Stimulated activated CD8-positive, alpha-beta memory T cell treated with anti-CD3 and anti-CD28 coated beads, Interleukin-2, amount 100 ng/mL, for 48 hours (primary cell): ENCODE results near the gene TMEM74B.
"Not testable (repeated sequence)": the region's sequence is repeated elsewhere in the genome, so short reads cannot be mapped to it uniquely, and the experiment has no call there.

ENCODE experiments used
- DNase-seq, 2 donors: peaks; one replicate each; pipeline ENCODE4 v3.0.0-alpha.2; 2020; ENCODE audit warnings: low read depth in 2 of 2

Gene TMEM74B

DNA sequence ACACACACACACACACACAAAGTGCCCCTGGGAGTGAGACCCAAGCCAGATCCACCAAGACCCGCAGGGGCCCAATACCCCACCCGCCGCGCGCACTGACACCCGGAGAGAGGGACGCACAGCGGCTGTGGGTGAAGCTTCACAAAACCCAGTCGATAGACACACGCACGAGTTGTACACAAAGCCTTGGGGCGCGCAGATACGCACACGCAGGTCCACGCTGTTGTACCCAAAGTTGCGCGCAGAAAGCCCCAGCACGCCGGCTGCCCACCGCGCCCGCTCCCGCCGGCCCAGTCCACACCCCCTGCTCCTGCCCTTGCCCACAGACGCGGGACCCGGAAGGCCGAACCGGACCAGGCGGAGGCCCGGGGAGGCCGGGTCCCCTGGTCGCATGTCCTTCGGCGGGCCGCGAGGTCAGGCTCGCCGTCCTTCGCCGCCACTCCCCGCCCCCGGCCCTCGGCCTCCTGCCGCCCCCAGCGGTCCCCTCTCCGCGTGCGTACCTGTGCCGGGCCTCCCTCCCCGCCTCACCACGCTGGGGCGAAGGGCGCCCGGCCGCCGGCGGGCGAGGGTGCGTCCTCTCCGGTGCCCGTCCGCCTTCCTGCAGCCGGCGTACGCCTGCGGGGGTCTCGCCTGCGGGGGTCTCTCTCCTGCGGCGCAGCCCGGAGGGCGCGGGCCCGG is at the start of gene TMEM74B:
Gene TMEM74B, minus strand, starts transcription at position 344 of the 678 bp plus-strand sequence. CDS start 1,180 bp downstream, outside the sequence.
- DNase-seq = no peak

DNA sequence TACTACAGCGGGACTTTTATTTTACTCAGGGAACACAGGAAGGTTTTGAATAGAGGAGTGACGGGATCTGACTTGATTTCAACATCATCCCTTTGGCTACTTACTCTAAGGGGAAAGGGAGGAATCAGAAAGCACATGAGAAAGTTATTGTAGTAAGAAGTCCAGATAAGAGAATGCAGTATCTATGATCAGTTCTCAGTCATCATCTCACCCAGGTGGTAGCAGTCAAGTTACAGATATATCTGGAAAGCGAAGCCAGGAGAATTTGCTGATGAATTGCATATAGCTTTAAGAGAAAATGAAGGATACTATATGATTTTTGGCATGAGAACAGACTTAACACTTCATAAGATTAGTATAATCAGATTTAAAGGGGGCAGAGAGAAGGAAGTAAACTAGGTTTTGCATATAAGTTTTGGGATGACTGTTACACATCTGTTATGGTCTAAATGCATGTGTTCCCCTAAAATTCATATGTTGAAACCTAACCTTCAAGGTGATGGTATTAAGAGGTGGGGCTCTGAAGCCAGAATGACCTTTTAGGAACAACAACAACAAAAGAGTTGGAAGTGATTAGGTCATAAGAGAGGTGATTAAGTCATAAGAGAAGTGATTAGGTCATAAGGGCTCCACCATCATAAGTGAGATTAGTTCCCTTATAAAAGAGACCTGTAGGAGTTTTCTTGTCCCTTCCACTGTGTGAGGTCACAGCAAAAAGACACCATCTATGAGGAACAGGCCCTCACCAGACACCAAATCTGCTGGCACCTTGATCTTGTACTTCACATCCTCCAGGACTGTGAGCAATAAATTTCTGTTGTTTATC is 47.7 kb upstream of the TMEM74B start:
- no peak for DNase-seq

DNA sequence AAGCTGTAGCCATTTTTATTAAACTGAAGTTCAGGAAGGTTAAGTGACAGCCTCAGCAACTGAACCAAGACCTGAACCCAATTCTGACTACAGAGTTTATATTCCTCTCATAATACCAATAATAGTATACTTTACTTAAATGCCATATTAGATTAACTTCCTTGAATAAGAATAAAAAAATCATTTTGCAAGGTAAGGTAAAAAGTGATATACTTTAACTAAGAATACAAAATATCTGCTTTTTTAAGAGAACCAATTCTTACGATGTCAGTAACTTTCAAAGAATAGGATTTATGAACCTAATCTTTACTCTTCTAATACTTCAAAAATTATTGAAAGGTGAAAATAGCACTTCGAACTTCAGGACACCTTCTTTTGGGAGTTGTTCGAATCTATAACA is 44.8 kb upstream of the TMEM74B start:
- no peak for DNase-seq

DNA sequence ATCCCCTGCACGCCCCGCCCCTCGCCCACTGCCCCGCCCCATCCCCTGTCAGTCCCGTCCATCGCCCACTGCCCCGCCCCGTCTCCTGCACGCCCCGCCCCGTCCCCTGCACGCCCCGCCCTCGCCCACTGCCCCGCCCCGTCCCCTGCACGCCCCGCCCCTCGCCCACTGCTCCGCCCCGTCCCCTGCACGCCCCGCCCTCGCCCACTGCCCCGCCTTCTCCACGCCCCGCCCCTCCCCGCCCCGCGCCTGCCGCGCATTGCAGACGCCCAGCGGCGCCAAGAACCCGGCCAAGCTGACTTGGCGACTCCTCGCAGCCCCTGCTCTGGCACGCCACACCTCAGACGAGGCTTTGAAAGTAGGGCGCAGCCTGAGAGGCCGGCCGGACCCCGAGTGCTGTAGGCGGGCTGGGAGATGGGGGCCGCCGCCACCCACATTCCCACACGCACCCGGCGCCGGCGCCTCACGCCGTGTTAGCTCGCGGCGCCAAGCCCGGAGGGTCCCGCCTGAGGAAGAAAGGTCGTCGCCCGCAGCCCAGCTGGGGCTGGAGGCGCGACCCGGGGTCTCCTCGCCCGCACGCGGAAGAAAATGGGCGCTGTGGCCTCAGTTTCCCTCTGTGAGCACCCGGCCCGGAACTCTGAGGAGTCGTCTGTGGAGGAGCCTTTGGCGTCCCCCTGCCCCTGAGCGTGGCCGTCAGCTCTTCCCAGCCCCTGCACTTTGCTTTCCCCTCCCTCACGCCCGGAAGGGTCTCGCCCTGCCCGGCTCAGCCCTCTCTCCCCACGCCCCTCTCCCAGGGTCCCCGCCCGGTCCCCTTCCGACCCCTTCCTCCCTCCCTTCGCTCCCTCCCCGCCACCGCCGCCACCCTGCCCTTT is 41.2 kb upstream of the TMEM74B start, which contains the start of gene RAD21L1:
Gene RAD21L1, plus strand, starts transcription at position 262 of the 872 bp plus-strand sequence. CDS start 2,410 bp downstream, outside the sequence.
- peak; percentile 61 to 79 for DNase-seq

DNA sequence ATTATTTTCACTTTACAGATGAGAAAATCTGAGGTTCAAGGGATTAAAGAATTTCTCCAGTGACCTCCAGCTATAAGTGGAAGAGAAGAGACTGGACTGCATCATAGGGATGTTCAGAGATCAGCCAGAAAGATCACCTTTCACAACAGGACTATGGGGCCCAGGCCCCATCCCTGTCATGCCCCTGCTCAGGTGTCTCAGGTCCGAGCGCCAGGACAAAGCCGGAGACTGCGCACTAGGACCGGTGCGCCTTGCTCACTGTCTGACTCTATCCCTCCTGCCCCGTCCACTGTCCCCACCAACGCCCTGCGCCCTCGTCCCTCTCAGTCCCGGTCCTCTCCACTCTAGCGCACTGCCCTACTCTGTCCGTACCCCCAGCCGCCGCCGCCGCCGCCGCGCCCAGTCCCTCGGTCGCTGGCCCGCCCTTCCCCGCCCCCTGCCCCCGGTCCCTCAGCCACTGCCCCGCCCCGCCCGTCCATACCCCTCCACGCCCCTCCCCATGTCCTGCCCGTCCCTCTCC is 40.5 kb upstream of the TMEM74B start:
- no peak for DNase-seq

DNA sequence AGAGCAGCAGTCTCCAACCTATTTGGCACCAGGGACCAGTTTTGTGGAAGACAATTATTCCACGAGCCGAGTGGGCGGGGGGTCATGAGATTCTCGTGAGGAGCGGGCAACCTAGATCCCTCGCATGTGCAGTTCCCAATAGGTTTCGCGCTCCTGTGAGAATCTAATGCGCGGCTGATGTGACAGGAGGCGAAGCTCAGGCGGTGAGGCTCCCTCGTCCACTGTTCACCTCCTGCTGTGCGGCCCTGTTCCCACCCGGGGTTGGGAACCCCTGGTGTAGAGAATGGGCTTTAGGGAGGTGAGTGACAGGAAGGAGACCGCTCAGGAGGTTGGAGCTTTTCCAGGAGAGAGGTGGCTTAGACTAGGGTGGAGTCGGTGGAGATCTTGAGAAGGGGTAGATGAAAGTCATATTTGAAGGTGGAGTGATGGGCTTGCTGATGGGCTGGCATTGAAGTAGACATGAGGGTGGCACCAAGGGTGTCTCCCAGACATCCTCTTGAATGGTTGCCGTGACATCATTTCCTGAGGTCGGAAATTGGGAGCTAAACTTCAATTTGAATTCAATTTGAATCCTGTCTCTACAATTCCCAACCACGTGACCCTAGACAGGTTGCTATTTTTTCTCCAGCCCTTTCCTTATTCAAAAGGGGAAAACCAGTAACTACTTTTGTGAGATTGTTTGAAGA is 39.6 kb upstream of the TMEM74B start:
- no peak for DNase-seq

DNA sequence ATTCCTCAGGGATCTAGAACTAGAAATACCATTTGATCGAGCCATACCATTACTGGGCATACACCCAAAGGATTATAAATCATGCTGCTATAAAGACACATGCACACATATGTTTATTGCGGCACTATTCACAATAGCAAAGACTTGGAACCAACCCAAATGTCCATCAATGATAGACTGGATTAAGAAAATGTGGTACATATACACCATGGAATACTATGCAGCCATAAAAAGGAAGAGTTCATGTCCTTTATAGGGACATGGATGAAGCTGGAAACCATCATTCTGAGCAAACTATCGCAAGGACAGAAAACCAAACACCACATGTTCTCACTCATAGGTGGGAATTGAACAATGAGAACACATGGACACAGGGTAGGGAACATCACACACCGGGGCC is 38.0 kb upstream of the TMEM74B start:
- DNase-seq = not testable (repeated sequence)

DNA sequence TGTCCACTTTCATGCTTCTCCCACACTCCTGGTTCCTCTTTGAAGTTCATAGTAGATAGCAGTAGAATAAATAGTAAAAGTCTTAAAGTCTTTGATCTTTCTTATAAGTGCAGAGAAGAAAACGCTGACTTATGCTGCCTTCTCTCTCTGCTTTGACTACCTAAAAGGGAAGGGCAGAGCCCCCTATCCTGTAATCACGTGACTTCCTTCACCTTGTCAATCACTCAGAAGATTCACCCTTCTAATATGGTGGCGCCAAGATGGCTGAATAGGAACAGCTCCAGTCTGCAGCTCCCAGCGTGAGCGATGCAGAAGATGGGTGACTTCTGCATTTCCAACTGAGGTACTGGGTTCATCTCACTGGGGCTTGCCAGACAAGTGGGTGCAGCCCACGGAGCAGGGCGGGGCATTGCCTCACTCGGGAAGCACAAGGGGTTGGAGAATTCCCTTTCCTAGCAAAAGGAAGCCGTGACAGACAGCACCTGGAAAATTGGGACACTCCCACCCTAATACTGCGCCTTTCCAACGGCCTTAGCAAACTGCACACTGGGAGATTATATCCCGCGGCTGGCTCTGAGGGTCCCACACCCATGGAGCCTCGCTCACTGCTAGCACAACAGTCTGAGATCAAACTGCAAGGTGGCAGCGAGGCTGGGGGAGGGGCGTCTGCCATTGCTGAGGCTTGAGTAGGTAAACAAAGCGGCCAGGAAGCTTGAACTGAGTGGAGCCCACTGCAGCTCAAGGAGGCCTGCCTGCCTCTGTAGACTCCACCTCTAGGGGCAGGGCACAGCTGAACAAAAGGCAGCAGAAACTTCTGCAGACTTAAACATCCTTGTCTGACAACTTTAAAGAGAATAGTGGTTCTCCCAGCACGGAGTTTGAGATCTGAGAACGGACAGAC is 32.0 kb upstream of the TMEM74B start:
- DNase-seq = not testable (repeated sequence)

DNA sequence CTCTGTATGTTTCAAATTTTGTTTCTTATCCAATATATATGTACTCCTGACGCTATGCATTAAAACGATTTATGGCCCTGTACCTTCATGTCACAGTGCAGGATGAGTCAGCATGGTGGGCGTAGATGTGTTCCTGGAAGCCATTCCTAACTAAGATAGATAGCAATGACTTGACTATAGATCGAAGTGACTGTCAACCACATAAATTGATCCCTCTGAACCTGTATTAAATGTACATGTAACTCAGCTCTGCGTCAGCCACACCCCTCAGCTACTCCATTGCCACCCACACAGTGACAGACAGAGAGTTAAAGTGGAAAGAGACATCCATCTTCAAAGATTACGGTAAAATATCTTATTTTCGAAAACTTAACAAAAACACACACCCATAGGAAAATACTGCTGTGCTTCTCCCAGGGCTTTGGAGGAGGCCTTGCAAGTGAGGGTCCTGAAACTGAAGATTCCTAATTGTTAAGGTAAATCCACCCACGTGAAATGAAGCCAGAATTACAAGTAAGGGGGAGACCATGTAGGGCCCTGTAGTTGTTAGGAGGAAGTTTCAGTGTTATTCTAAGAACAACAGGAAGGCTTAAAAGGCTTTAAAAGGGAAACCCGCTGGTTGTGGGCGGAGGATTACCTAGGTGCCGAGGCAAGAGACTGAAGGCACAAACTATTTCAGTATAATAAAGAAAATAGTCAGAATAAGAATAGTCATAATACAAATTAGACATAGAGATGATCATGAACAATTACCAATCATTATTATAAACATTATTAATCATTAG is 30.8 kb upstream of the TMEM74B start:
- DNase-seq = peak; percentile 23 to 63

DNA sequence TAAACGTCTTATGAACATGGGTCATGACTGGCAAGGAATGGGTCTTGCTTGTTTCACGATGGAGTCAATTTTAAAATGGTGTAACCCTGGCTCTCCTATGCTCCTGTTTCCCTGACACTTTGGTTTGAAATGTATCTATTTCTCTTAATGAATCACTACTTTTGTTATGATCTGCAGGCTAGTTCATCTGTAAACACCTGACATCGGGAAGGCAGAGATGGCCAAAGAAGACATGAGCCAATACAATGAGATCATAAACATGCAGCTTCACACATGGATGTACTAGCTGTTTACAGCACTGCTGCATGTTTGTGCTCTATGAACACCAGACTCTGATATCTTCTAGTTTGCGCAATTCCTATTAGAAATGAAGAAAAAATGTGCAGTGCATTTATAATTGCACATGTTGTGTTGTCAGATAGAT is 30.1 kb upstream of the TMEM74B start:
- DNase-seq = no peak

DNA sequence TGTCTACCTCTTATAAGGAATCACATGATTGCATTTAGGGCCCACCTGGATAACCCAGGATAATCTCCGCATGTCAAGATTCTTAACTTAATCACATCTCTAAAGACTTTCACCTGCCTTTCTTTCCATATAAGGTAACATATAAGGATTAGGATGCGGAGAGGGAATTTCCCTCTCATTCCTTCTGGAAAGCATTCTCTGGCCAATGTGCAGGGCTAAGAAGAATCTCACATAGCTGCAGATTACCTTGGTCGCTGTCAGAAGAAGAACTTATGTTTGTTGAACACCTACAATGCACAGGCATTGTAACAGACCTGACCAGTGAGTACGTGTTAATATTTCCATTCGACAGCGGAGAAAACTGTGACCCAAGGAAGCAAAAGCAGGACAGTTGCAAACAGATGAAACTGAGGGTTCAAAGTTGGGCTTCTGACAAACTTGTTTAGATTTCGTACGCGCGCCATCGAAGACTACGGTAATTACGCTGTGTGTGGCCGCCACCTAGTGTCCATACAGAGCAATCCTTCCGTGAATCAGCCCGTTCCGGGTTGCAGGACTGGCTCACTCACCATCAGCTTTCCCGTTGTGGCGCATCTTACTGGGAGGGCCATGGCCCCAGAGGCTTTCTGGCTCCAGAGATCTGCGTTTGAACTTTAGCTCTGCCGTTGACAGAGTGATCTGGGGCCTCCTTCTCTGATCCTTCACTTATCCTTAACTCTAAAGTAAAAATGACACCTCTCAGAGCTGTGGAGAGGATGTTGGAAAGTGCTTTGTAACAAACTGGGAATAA is 28.0 kb upstream of the TMEM74B start:
- peak; percentile 40 to 62 for DNase-seq

DNA sequence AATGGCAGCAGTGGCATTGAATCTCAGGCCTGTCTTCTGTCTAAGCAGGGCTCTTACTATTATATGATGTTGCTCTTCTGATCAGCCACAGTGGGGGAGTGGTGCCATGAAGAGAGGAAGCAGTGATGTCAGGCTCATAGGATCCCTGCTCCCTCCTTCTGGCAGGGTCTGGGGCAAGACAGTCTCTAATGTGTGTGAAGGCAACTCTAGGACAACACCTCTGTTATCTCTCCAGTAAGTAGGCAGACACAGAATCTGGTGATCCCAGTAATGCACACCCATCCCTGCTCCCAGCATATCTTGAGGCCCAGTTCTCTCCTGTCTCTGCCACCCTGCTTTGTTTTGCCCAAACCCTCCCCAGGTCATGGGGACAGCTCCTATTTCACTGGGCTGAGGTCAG is 27.2 kb upstream of the TMEM74B start:
- no peak for DNase-seq

DNA sequence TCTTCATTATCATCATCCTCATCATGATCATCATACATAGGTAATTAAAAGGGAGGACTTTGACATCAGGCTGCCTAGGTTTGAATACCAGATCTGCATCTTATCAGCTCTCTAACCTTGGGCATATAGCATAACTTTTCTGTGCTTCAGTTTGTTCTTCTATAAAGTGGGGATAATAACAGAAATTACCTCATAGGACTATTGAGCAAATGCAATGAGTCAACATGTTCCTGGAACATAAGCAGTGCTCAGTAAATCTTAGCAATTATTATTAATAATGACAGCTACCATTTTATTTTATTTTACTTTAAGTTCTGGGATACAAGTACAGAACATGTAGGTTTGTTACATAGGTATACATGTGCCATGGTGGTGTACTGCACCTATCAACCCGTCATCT is 25.7 kb upstream of the TMEM74B start:
- DNase-seq = no peak

DNA sequence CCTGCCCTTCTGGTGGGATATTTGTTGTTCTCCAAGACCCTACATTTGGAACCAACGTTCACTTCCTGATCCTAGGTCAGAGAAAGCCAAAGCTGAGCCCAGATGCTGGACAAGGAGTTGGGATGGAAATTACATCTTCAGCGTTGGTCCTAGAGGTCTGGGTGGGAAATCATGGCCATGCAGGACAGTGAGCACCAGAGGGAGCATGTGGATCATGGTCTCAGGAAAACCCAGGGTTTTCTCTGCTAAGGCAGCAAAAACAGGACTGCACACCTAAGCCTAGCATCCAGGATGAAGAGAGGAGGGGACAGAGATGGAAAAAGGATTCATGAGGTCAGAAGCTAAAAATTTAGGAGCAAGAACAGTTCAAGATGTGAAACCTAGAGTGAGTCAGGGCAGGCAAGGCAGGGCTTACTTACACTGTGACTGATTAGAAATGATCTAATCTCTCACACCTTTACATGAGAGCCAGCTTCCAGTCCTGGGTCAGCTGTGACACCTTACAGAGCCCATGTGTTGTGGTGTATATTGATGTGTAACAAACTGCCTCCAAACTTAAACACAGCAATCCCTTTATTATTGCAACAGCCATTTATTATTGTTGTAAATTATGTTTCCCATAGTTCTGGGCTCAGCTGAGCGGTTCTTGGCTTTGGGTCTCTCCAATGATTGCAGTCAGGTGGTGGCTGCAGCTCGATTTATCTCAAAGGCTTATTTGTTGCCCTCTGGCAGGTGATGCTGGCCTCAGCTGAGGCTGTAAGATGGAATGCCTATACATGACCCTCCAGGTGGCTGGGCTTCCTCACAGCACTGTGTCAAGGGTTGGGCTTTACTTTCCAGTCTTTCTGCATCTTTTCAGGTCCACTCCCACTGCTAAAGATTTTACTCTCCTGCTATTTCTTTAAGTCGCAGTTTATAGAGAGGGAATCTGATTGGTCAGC is 24.9 kb upstream of the TMEM74B start:
- DNase-seq = no peak

DNA sequence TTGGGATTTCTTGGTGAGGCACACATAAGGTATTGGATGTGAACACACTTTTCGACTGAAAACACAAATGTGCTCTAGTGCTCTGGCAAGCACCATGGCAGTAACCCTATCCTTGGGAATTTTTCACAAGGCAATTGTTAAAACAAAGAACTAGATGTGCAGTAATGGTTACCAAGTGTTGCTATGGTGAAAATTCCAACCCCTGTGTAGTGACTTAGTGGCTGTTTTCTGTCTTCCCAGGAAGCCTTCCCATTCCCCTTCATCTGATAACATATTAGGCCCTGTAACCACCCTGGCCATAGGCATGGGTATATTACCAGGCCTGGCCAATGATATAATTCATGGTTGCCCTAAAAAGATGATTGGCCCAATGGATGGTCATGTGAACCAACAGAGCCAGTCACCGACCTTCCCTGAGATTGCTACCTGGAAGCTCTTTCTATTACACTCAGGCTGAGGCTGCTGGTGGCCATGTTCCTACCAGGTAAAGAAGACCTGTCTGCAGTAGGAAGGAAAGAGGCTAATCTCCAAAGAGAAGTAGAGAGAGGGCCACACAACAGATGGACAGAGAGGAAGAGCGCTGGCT is 22.6 kb upstream of the TMEM74B start:
- DNase-seq = no peak

DNA sequence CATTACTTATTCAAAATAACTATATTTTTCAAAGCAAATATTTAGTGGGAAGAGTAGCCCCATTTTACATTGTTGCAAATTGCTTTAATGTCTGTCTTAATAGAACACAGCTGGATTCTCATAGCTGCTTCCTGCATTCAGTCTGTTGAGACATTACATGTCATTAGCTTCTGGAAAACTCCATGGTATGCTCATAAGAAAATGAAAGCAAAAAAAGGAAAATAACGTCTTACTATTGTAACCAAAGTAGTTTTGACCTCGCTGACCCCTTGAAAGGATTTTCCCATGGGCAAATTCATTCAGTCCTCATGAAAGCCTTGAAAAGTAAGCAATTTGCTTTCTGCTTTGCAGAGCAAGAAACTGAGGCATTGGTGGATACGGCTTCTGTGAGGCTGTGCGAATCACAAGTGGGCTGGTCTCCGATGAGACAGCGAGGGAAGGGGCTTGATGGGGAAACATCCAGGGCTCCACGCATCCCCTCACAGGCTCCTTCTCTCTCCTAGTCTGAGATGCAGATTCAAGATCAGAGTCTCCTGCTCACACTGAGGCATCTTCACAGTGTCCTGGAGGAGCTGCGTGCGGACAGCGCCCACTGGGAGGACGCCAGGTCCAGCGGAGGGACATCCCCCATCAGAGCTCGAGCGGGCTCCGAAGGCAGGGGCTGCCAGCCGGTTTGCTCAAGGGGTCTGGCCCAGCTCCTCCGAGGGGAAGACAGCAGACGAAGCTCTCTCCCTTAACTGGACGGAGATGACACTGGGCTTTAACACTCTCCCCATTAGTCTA is 21.8 kb upstream of the TMEM74B start:
- no peak for DNase-seq
